Astrocyte of the spinal cord (primary cell): ENCODE measurements around the gene FAM234A.

Experiments used
- DNase-seq: peaks from one replicate; pipeline ENCODE4 v3.0.0; 2011; ENCODE audit warnings: low read depth, low spot score
- H3K4me3 ChIP-seq: 2 replicates; pipeline ENCODE4 v1.5.1; 2011; ENCODE audit warnings: low read depth, mild to moderate bottlenecking, low read length, moderate library complexity
- CTCF ChIP-seq: IDR thresholded peaks from 2 replicates; pipeline ENCODE4 v1.5.1; 2012; ENCODE audit warnings: low read depth, mild to moderate bottlenecking, low read length, inconsistent platforms
- in situ Hi-C: cut with HindIII; loops from 2 replicates; pipeline ENCODE4 v1.10.0; 2017; ENCODE audit warnings: low sequenced_read_pairs

The FAM234A gene

GRCh38 chr16:230949-231348 is 3.7 kb upstream of the FAM234A start:
- DNase-seq, result no peak
- no peak overlapping the region for H3K4me3 ChIP-seq
- TF ChIP-seq CTCF, result no peak
- in situ Hi-C loops, result no loop called here

- in situ Hi-C loops, result no loop called here
- no peak for TF ChIP-seq CTCF
- DNase-seq, result no peak
- H3K4me3 ChIP-seq, result no peak overlapping the region
Observed at GRCh38 chr16:239948-240277, 5.3 kb downstream of the FAM234A start.

GRCh38 chr16:240559-240958 is 5.9 kb downstream of the FAM234A start:
- TF ChIP-seq CTCF, result no peak
- in situ Hi-C loops, result no loop called here
- no peak overlapping the region for H3K4me3 ChIP-seq
- DNase-seq, result no peak

- DNase-seq, result no peak
- in situ Hi-C loops, result no loop called here
- no peak for TF ChIP-seq CTCF
- no peak overlapping the region for H3K4me3 ChIP-seq
Observed at GRCh38 chr16:242281-242680, 7.7 kb downstream of the FAM234A start.

GRCh38 chr16:243348-243747 is 8.7 kb downstream of the FAM234A start:
- in situ Hi-C loops, result no loop called here

GRCh38 chr16:245105-245504 is 10.5 kb downstream of the FAM234A start:
- H3K4me3 ChIP-seq, result no peak overlapping the region
- in situ Hi-C loops, result no loop called here
- DNase-seq, result no peak
- no peak for TF ChIP-seq CTCF

More at GRCh38 chr16:243348-243747, 8.7 kb downstream of the FAM234A start:
- TF ChIP-seq CTCF, result no peak
- no peak overlapping the region for H3K4me3 ChIP-seq
- DNase-seq, result no peak

- in situ Hi-C loops, result no loop called here
- no peak for TF ChIP-seq CTCF
- H3K4me3 ChIP-seq, result no peak overlapping the region
- no peak for DNase-seq
Observed at GRCh38 chr16:247027-247426, 12.4 kb downstream of the FAM234A start.
